ENCODE measurements around the gene CES4A. TPM values are rescaled to one million over a fixed set of nuclear protein-coding genes. Genes with fewer than 3 reads are reported as not detected.

CES4A gene
- total and polyA plus RNA-seq, 7 donors = 4.2 to 41.3 (median 6.0) TPM

DNA sequence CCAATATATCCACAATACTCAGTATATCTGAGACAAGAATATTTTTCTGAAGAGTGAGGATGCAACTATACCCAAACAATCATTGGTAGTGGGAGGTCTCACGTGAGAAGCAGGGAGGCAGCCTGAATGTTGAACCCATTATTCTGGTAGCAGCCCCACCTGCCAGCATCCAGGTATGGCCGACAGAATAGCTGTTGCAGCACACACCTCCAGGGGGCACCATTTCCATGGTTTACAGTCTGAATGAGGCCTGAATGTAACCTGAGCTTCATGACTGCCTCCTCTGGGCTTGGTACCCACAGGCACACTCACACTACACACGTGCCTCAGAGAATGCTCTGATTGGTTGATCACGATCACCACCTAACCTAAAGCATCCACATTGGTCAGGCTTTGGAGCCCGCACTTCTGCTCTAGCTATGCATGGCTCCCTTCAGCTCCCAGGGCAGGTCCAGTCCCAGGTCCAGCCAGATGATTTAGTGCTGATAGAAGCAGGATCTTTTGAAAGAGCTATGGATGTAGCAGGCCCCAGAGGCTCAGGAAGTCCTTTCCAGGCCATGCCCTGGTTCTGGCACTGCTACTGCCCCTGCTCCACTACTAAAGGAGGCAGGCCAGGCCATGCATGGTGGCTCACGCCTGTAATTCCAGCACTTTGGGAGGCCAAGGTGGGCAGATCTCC is 29.6 kb downstream of the CES4A start:
- WGBS, 3 donors = 35 to 41% (median 39%) methylated on average over 6 of the region's 6 CpGs
- Histone ChIP-seq H3K36me3 (ENCODE audit: insufficient read depth in 1 of 2, low read depth in 1 of 2) (no peaks in the 10 kb centered on the region), H3K9me3 (no peaks in the 10 kb centered on the region), H3K4me1 (peaks cover 9% of the 10 kb centered on the region), H3K27ac (no peak overlapping the region), H3K4me3 (no peak overlapping the region), H3K27me3 (ENCODE audit: insufficient read depth in 3 of 3, low read length in 2 of 3) (no peaks in the 10 kb centered on the region)
- DNase-seq (peak; percentile 59 to 78), ATAC-seq (peak; percentile 85 to 90 (median 87))
- peak; percentile 67 for TF ChIP-seq CTCF (IDR thresholded peaks at IDR 0.05)
- intact Hi-C loops (cut with DNase I) = loop anchor here (5.0 to 10.0 kb wide), 3 partner anchors 84 to 139 kb away; partner anchors contain the start of genes FBXL8 (in 1 of the 2), PHAF1 (in 1 of the 2) and TRADD (in 1 of the 2)

GRCh38 chr16:67019171-67019570 is 30.8 kb downstream of the CES4A start:
- H3K9me3 ChIP-seq = no peaks in the 10 kb centered on the region
- DNase-seq = no peak
- H3K27me3 ChIP-seq (ENCODE audit: insufficient read depth in 3 of 3, low read length in 2 of 3) = no peaks in the 10 kb centered on the region
- H3K4me3 ChIP-seq = no peak overlapping the region
- no peak overlapping the region for H3K27ac ChIP-seq
- no peak for TF ChIP-seq CTCF (IDR thresholded peaks at IDR 0.05)
- H3K36me3 ChIP-seq (ENCODE audit: insufficient read depth in 1 of 2, low read depth in 1 of 2) = no peaks in the 10 kb centered on the region
- intact Hi-C loops (cut with DNase I) = loop anchor here (5.0 to 10.0 kb wide), 3 partner anchors 83 to 138 kb away; partner anchors contain the start of genes FBXL8 (in 1 of the 2), PHAF1 (in 1 of the 2) and TRADD (in 1 of the 2)
- no peaks in the 10 kb centered on the region for H3K4me1 ChIP-seq
- WGBS, 3 donors = 86 to 91% (median 87%) methylated on average over 8 of the region's 8 CpGs
- ATAC-seq = no peak

DNA sequence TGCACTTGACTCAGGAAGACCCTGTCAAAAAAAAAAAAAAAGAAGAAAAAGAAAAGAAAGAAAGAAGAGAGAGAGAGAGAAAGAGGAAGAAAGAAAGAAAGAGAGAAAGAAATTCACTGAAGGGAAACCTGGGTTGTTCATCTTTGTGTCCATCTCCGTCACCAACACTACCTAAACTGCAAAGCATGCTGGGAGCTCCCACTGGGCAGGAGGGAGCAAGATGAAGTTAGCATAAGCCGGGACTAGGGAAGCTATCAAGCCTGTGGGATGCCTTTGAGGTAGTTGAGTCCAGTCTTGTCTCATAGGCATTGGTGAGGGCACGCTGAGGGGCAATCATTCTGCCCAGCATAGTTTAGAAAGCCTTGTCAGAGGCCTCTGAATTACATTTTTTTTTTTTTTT is 32.9 kb downstream of the CES4A start:
- ATAC-seq = no peak
- WGBS, 3 donors = 77 to 86% (median 81%) methylated on average over 3 of the region's 3 CpGs
- H3K27ac ChIP-seq = no peak overlapping the region

DNA sequence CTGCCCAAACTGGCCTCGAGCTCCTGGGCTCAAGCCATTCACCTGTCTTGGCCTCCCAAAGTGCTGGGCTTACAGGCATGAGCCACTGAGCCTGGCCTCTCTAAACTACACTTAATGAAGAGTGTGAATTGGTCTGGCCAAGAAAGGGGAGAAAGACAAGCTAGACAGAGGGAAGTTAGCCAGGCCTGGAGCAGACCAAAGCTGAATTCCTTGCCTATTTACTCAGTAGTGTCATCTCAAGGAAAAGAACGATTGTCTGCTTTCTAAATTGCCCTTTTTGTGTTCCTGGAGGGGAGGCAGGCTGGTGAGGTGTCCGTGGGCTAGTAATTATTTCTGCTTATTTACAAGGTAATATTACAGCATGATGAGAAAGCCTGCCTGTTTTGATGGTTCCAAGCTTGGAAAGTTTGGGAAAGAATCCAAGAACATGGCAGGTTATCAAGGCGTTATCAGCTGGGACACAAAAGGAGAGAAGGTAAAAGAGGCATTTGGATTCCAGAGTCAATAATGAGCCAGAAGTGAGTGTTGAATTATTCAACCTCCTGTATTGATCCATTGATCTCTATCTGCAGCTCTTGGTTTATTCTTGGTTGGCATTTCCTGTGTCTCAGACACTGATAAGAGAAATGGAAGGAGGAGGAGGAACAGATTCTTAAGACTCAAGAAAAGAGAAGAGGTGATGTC is 34.3 kb downstream of the CES4A start:
- H3K9me3 ChIP-seq = no peaks in the 10 kb centered on the region
- H3K4me1 ChIP-seq = no peaks in the 10 kb centered on the region
- H3K36me3 ChIP-seq (ENCODE audit: insufficient read depth in 1 of 2, low read depth in 1 of 2) = no peaks in the 10 kb centered on the region
- 53 to 72% (median 64%) methylated on average over 4 of the region's 4 CpGs for WGBS, 3 donors
- DNase-seq = no peak
- H3K27ac ChIP-seq = no peak overlapping the region
- no peaks in the 10 kb centered on the region for H3K27me3 ChIP-seq (ENCODE audit: insufficient read depth in 3 of 3, low read length in 2 of 3)
- TF ChIP-seq CTCF (IDR thresholded peaks at IDR 0.05) = no peak
- ATAC-seq = no peak
- no peak overlapping the region for H3K4me3 ChIP-seq
- intact Hi-C loops (cut with DNase I) = no loop called here

More for the DNA sequence above, 32.9 kb downstream of the CES4A start:
- Histone ChIP-seq H3K9me3 (no peaks in the 10 kb centered on the region), H3K4me3 (no peak overlapping the region), H3K27me3 (ENCODE audit: insufficient read depth in 3 of 3, low read length in 2 of 3) (no peaks in the 10 kb centered on the region), H3K4me1 (no peaks in the 10 kb centered on the region), H3K36me3 (ENCODE audit: insufficient read depth in 1 of 2, low read depth in 1 of 2) (no peaks in the 10 kb centered on the region)
- no peak for TF ChIP-seq CTCF (IDR thresholded peaks at IDR 0.05)
- DNase-seq = no peak
- intact Hi-C loops (cut with DNase I) = no loop called here
